T-cell (primary cell): ENCODE results near the gene WDR48. TPM values are rescaled to one million over a fixed set of nuclear protein-coding genes. Genes with fewer than 3 reads are reported as not detected.

Experiments used
- ATAC-seq, 4 experiments: fragments of 200-7000 bp in 3 of 4; fragments of 150-1000 bp in 1 of 4; cut with Tn5 transposase; replicated peaks in 1 of 4; 1 replicate in 3 of 4; 2 replicates in 1 of 4; pipeline ENCODE4 v1.10.0; 2021; ENCODE audit warnings: moderate library complexity in 3 of 4, mild to moderate bottlenecking in 2 of 4, moderate number of reproducible peaks in 1 of 4
- CTCF ChIA-PET, 2 donors: fragments of 300-600 bp; sonication (Branson Sonifier 250); formaldehyde crosslinking; loops; one replicate each; lab custom pipeline; 2022; ENCODE audit warnings: antibody characterized with exemption in 2 of 2; lab: Charles Lee
- POLR2A ChIA-PET, 2 donors: fragments of 300-600 bp; sonication (Branson Sonifier 250); formaldehyde crosslinking; loops; one replicate each; lab custom pipeline; 2022; ENCODE audit warnings: antibody characterized with exemption in 2 of 2; lab: Charles Lee
- DNase-seq, 35 experiments: peaks; one replicate each; pipeline versions ENCODE4 v3.0.0 to v3.0.0-alpha.2; 2013 to 2023
- H3K27ac ChIP-seq: one replicate; pipeline ENCODE4 v1.5.1; 2013; ENCODE audit warnings: low read length
- H3K27me3 ChIP-seq, 2 experiments: replicated peaks in 1 of 2; 1 replicate in 1 of 2; 2 replicates in 1 of 2; pipeline versions ENCODE4 v1.6.1 to v1.7.0; 2013; ENCODE audit warnings: low read length in 1 of 2, mixed read lengths in 1 of 2; ENCODE audit not compliant: control insufficient read depth in 2 of 2, insufficient read depth in 2 of 2; ENCODE audit errors: extremely low read depth in 1 of 2
- H3K36me3 ChIP-seq, 2 donors: 1 replicate in 1 of 2; 2 replicates in 1 of 2; pipeline versions ENCODE4 v1.6.1 to v1.7.0; 2013; ENCODE audit warnings: low read length in 1 of 2; ENCODE audit not compliant: control insufficient read depth in 2 of 2, insufficient read depth in 1 of 2; ENCODE audit errors: extremely low read depth in 1 of 2
- H3K4me1 ChIP-seq, 2 experiments: 1 replicate in 1 of 2; 2 replicates in 1 of 2; pipeline versions ENCODE4 v1.6.1 to v1.7.0; 2013; ENCODE audit warnings: low read length in 2 of 2, mixed read lengths in 1 of 2; ENCODE audit not compliant: insufficient read depth in 2 of 2, control insufficient read depth in 1 of 2; ENCODE audit errors: extremely low read depth in 1 of 2
- H3K4me3 ChIP-seq, 2 donors: 1 replicate in 1 of 2; 2 replicates in 1 of 2; pipeline versions ENCODE4 v1.5.1 to v1.7.0; 2013; ENCODE audit warnings: mild to moderate bottlenecking in 2 of 2, low read length in 1 of 2, moderate library complexity in 1 of 2; ENCODE audit not compliant: control insufficient read depth in 1 of 2; ENCODE audit errors: extremely low read depth in 1 of 2
- H3K9me3 ChIP-seq: 2 replicates; pipeline ENCODE4 v1.7.0; 2013
- H3K27ac Mint-ChIP-seq, 2 donors: one replicate each; pipeline ENCODE4 v1.8.0; 2020 to 2021; ENCODE audit warnings: mild to moderate bottlenecking in 2 of 2, mixed read lengths in 2 of 2
- H3K27me3 Mint-ChIP-seq, 2 donors: one replicate each; pipeline ENCODE4 v1.8.0; 2021 to 2022; ENCODE audit warnings: mixed read lengths in 2 of 2
- H3K36me3 Mint-ChIP-seq: one replicate; pipeline ENCODE4 v1.8.0; 2021; ENCODE audit warnings: mixed read lengths
- H3K4me1 Mint-ChIP-seq, 3 donors: one replicate each; pipeline ENCODE4 v1.8.0; 2020 to 2022; ENCODE audit warnings: mixed read lengths in 3 of 3, mild to moderate bottlenecking in 1 of 3
- H3K4me3 Mint-ChIP-seq, 3 donors: one replicate each; pipeline ENCODE4 v1.8.0; 2020 to 2022; ENCODE audit warnings: mild to moderate bottlenecking in 3 of 3, mixed read lengths in 3 of 3, moderate library complexity in 3 of 3
- H3K9me3 Mint-ChIP-seq, 3 donors: one replicate each; pipeline ENCODE4 v1.8.0; 2020 to 2022; ENCODE audit warnings: mixed read lengths in 3 of 3
- WGBS: methylation state at CpG from one replicate; pipeline ENCODE4 v1.1.5; 2013; ENCODE audit warnings: missing lambda C conversion rate; ENCODE audit not compliant: insufficient coverage; 5-methylcytosine and 5-hydroxymethylcytosine counted together
- total RNA-seq, 35 experiments: library from RNA in 6 of 35; stranded (reverse) in 6 of 35; fragments of 120-200 nt in 1 of 35; gene quantifications; one replicate each; pipeline versions ENCODE4 v1.2.1 to v1.2.4 and lab custom pipeline; 2013 to 2026

WDR48 gene
- total RNA-seq, 5 donors from 2014 or later (not counting 1 experiment from before 2014, with no cell fraction given) = 54.2 to 90.3 (median 59.9) TPM

GRCh38 chr3:39019299-39019698, 32.5 kb upstream of the WDR48 start:
- H3K27me3 ChIP-seq = no peaks in the 10 kb centered on the region
- DNase-seq (no peak), ATAC-seq (no peak)
- H3K36me3 ChIP-seq = no peaks in the 10 kb centered on the region
- H3K4me1 Mint-ChIP-seq = peaks cover 0 to 3% (median 0%) of the 10 kb centered on the region in 3 donors
- H3K9me3 ChIP-seq = no peaks in the 10 kb centered on the region
- H3K27ac Mint-ChIP-seq = no peak overlapping the region
- H3K4me3 ChIP-seq = no peak overlapping the region
- no peak overlapping the region for H3K27ac ChIP-seq
- peaks cover 21 to 28% of the 10 kb centered on the region in 2 donors for H3K27me3 Mint-ChIP-seq
- H3K4me1 ChIP-seq = no peaks in the 10 kb centered on the region
- H3K36me3 Mint-ChIP-seq = no peaks in the 10 kb centered on the region
- no peaks in the 10 kb centered on the region for H3K9me3 Mint-ChIP-seq
- ChIA-PET POLR2A (interaction anchor here in 1 of 2 donors (0.5 kb wide), 1 partner anchor 97 kb away, joined by 3 read pairs; no protein-coding TSS in a partner anchor), CTCF (no interaction called here)
- no peak overlapping the region for H3K4me3 Mint-ChIP-seq
- WGBS = no CpG with 5 or more reads among the region's 2 CpGs

DNA sequence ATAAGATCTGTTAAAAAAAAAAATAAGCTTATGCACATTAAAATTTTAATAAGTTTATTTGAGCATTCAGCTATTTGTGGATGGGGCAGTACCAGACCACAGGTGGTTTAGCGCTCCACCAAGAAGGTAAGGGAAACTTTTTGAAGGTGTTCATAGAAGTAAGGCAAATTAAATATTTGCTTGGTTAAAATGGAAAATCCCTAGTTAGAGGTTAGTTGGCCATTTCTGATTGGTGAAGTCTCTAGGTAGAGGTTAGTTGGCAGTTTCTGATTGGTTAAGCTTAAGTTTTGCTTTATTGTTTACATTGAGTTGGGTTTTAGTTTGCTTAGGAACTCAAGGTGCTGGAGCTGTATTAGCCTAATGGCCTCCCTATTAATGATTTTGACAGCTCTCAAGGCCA, 30.8 kb upstream of the WDR48 start:
- no peak for ATAC-seq
- no peak overlapping the region for H3K4me3 Mint-ChIP-seq
- peaks cover 13 to 18% of the 10 kb centered on the region in 2 donors for H3K27me3 Mint-ChIP-seq
- H3K27ac Mint-ChIP-seq = no peak overlapping the region
- Histone ChIP-seq H3K27me3 (no peaks in the 10 kb centered on the region), H3K4me1 (no peaks in the 10 kb centered on the region), H3K27ac (no peak overlapping the region), H3K9me3 (no peaks in the 10 kb centered on the region), H3K4me3 (no peak overlapping the region), H3K36me3 (no peaks in the 10 kb centered on the region)
- WGBS = 57% methylated on average over 1 of the region's 1 CpG
- peaks cover 0 to 3% (median 0%) of the 10 kb centered on the region in 3 donors for H3K4me1 Mint-ChIP-seq
- no peaks in the 10 kb centered on the region for H3K9me3 Mint-ChIP-seq
- CTCF ChIA-PET = interaction anchor here in 1 of 2 donors (1.1 kb wide), 1 partner anchor 10 kb away, joined by 5 read pairs; no protein-coding TSS in a partner anchor
- no peaks in the 10 kb centered on the region for H3K36me3 Mint-ChIP-seq
- POLR2A ChIA-PET = no interaction called here
- DNase-seq = no peak

DNA sequence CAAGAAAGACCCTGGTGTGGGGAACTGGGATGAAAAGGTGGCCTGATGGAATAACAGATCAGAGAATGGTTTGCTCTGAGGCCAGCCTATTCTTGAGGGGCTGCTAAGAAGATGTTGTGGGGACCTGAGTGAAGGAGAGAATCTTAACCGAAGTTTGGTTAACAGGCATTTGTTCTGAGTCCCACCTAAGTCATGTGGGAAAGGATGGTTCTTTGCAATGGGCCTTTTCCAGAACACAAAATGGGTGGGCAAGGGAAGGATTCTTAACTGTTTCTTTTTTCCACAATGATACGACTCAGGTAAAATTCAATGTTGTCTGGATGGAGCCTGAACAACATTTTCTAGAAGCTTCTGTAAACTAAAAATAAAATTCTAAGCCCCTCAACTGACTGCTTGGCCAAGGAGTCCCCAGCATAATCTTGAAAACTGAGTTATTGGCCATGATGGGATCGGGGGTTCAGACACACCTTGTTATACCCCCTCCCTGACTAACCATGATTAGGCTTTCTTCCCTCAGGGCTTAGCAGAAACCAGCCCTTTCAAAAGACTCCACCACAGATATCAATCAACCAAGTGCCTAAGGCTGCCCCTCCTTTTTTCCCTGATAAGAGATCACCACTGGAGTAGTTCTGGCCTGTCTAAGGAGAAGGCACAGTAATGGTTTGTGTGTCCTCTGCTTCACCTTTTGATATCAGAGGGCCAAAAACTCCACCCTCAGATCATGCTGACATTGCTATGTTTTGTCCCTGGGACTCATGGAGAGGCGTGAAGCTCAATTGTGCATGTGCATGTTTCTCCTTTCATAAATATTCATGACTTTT, 30.1 kb upstream of the WDR48 start:
- no peak overlapping the region for H3K27ac ChIP-seq
- WGBS = 95% methylated on average over 2 of the region's 4 CpGs
- Mint-ChIP-seq H3K36me3 (no peaks in the 10 kb centered on the region), H3K4me3 (no peak overlapping the region), H3K4me1 (peaks cover 0 to 3% (median 0%) of the 10 kb centered on the region in 3 donors), H3K9me3 (no peaks in the 10 kb centered on the region), H3K27me3 (peaks cover 11 to 17% of the 10 kb centered on the region in 2 donors), H3K27ac (no peak overlapping the region)
- ChIA-PET POLR2A (no interaction called here), CTCF (interaction anchor here in 1 of 2 donors (1.1 kb wide), 1 partner anchor 9 kb away, joined by 5 read pairs; no protein-coding TSS in a partner anchor)
- DNase-seq (no peak), ATAC-seq (no peak)
- no peak overlapping the region for H3K4me3 ChIP-seq
- no peaks in the 10 kb centered on the region for H3K9me3 ChIP-seq
- no peaks in the 10 kb centered on the region for H3K27me3 ChIP-seq
- H3K36me3 ChIP-seq = no peaks in the 10 kb centered on the region
- no peaks in the 10 kb centered on the region for H3K4me1 ChIP-seq

DNA sequence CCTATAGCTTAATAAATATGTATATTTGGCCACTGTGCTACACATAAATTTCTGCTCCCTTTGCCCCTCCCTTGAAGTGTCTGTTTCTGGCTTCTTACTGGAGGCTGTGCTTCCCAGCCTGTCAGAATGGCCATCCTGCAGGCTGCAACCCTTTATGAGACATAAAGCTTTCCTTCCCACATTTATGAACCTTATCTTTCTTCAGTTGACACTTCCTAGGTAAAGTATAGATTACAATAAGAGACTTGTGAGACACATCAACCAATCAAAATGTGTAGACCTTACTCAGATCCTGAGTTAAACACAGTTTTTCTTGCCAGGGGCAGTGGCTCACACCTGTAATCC, 29.6 kb upstream of the WDR48 start:
- H3K4me1 Mint-ChIP-seq = peaks cover 0 to 3% (median 0%) of the 10 kb centered on the region in 3 donors
- DNase-seq (no peak), ATAC-seq (no peak)
- H3K27me3 Mint-ChIP-seq = peaks cover 11 to 17% of the 10 kb centered on the region in 2 donors
- no peak overlapping the region for H3K27ac Mint-ChIP-seq
- no peaks in the 10 kb centered on the region for H3K36me3 Mint-ChIP-seq
- H3K27me3 ChIP-seq = no peaks in the 10 kb centered on the region
- CTCF ChIA-PET = no interaction called here
- POLR2A ChIA-PET = no interaction called here
- no peak overlapping the region for H3K4me3 ChIP-seq
- no peaks in the 10 kb centered on the region for H3K9me3 ChIP-seq
- H3K4me3 Mint-ChIP-seq = no peak overlapping the region
- H3K36me3 ChIP-seq = no peaks in the 10 kb centered on the region
- H3K9me3 Mint-ChIP-seq = no peaks in the 10 kb centered on the region
- no peak overlapping the region for H3K27ac ChIP-seq
- no peaks in the 10 kb centered on the region for H3K4me1 ChIP-seq

DNA sequence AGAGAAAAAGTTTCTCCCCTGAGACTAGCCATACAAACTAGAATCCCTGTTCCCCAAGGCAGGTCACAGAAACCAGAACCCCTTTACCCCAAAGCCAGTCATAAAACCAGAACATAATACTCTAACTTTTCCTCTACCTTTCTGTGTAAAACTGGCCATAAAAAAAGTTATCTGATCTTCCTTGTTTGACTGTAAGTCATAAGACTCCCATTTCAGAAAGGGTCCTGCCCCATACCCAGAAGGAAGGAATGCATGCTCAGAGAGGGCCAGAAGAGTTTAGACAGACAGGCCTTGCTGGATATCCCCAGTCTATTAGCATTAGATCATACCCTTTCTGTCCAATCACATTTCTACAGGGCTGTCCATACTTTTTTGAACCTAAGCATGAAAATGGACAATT, 27.3 kb upstream of the WDR48 start:
- H3K4me3 ChIP-seq = no peak overlapping the region
- Mint-ChIP-seq H3K4me1 (peaks cover 0 to 3% (median 0%) of the 10 kb centered on the region in 3 donors), H3K4me3 (no peak overlapping the region), H3K27me3 (peaks cover 4 to 14% of the 10 kb centered on the region in 2 donors), H3K36me3 (no peaks in the 10 kb centered on the region), H3K9me3 (no peaks in the 10 kb centered on the region), H3K27ac (no peak overlapping the region)
- H3K9me3 ChIP-seq = no peaks in the 10 kb centered on the region
- ChIA-PET CTCF (no interaction called here), POLR2A (no interaction called here)
- H3K27me3 ChIP-seq = no peaks in the 10 kb centered on the region
- ATAC-seq (no peak), DNase-seq (no peak)
- H3K4me1 ChIP-seq = no peaks in the 10 kb centered on the region
- no peak overlapping the region for H3K27ac ChIP-seq
- no peaks in the 10 kb centered on the region for H3K36me3 ChIP-seq

DNA sequence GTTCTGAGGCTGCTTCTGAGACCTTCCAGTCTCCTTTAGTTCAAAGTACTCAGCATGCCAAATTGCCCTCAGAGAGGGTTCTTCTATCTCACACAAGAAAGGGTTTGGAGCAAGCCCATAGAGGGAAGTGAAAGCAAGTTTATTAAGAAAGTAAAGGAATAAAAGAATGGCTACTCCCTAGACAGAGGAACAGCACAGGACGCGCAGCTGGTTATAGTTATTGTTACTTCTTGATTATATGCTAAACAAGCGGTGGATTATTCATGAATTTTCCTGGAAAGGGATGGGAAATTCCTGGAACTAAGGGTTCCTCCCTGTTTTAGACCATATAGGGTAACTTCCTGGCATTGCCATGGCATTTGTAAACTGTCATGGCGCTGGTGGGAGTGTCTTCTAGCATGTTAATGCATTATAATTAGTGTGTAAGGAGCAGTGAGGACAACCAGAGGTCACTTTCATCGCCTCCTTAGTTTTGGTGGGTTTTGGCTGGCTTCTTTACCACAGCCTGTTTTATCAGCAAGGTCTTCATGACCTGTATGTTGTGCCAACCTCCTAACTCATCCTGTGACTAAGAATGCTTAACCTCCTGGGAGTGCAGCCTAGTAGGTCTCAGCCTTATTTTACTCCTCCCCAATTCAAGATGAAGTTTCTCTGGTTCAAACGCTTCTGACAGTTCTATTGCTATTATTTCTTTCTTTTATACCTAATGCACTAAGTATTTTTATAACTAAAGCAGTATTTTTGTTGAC, 26.4 kb upstream of the WDR48 start:
- POLR2A ChIA-PET = no interaction called here
- Mint-ChIP-seq H3K4me3 (no peak overlapping the region), H3K36me3 (no peaks in the 10 kb centered on the region), H3K4me1 (peaks cover 0 to 3% (median 0%) of the 10 kb centered on the region in 3 donors), H3K27me3 (peaks cover 1 to 12% of the 10 kb centered on the region in 2 donors), H3K9me3 (no peaks in the 10 kb centered on the region), H3K27ac (no peak overlapping the region)
- Histone ChIP-seq H3K36me3 (no peaks in the 10 kb centered on the region), H3K27ac (no peak overlapping the region), H3K9me3 (no peaks in the 10 kb centered on the region), H3K4me1 (no peaks in the 10 kb centered on the region), H3K4me3 (no peak overlapping the region), H3K27me3 (peaks cover 0 to 4% of the 10 kb centered on the region in 2 experiments)
- CTCF ChIA-PET = no interaction called here
- 92% methylated on average over 3 of the region's 6 CpGs for WGBS
- ATAC-seq = no peak
- DNase-seq = no peak
